NB4 (cell line): Measurements from ENCODE around the gene PAOX.

Experiments used
- POLR2A ChIP-seq: IDR thresholded peaks from 2 replicates; pipeline ENCODE4 v1.6.1; 2011; ENCODE audit warnings: mild to moderate bottlenecking; ENCODE audit not compliant: insufficient read length; ENCODE audit errors: extremely low read depth
- TF ChIP-seq, protein P1 (sequence below): IDR thresholded peaks from one replicate; pipeline ENCODE4 v1.5.1; 2012; ENCODE audit warnings: low read depth, low read length

- TF ChIP-seq, protein P1, sequence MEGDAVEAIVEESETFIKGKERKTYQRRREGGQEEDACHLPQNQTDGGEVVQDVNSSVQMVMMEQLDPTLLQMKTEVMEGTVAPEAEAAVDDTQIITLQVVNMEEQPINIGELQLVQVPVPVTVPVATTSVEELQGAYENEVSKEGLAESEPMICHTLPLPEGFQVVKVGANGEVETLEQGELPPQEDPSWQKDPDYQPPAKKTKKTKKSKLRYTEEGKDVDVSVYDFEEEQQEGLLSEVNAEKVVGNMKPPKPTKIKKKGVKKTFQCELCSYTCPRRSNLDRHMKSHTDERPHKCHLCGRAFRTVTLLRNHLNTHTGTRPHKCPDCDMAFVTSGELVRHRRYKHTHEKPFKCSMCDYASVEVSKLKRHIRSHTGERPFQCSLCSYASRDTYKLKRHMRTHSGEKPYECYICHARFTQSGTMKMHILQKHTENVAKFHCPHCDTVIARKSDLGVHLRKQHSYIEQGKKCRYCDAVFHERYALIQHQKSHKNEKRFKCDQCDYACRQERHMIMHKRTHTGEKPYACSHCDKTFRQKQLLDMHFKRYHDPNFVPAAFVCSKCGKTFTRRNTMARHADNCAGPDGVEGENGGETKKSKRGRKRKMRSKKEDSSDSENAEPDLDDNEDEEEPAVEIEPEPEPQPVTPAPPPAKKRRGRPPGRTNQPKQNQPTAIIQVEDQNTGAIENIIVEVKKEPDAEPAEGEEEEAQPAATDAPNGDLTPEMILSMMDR = no peak
- no peak for TF ChIP-seq POLR2A
Observed at GRCh38 chr10:133401981-133402725, 23.1 kb downstream of the PAOX start.
